Heart right ventricle (tissue), 16 donors: Measurements from ENCODE around the gene LCN15. TPM values are rescaled to one million over a fixed set of nuclear protein-coding genes. Genes with fewer than 3 reads are reported as not detected.
"Not testable (repeated sequence)": the region's sequence is repeated elsewhere in the genome, so short reads cannot be mapped to it uniquely, and the experiment has no call there.

Experiments used
- ATAC-seq, 8 donors: fragments of 200-7000 bp; cut with Tn5 transposase; one replicate each; pipeline ENCODE4 v1.9.1; 2020; ENCODE audit warnings: mild to moderate bottlenecking in 8 of 8, moderate library complexity in 8 of 8, moderate number of reproducible peaks in 1 of 8
- DNase-seq, 2 donors: peaks; one replicate each; pipeline ENCODE4 v3.0.0-alpha.2; 2020
- H3K27ac ChIP-seq, 10 donors: fragments of 200-600 bp; sonication (generic) in 2 of 10; one replicate each; pipeline versions ENCODE4 v1.5.0 to v1.8.0; 2020 to 2022; ENCODE audit warnings: mild to moderate bottlenecking in 3 of 10
- H3K27me3 ChIP-seq, 7 donors: fragments of 200-600 bp; one replicate each; pipeline ENCODE4 v1.8.0; 2021 to 2022; ENCODE audit warnings: mild to moderate bottlenecking in 2 of 7
- H3K36me3 ChIP-seq, 9 donors: fragments of 200-600 bp; sonication (generic) in 1 of 9; one replicate each; pipeline versions ENCODE4 v1.5.0 to v1.8.0; 2020 to 2022; ENCODE audit warnings: mild to moderate bottlenecking in 2 of 9
- H3K4me1 ChIP-seq, 9 donors: fragments of 200-600 bp; sonication (generic) in 1 of 9; one replicate each; pipeline versions ENCODE4 v1.5.0 to v1.8.0; 2020 to 2022; ENCODE audit warnings: mild to moderate bottlenecking in 4 of 9
- H3K4me3 ChIP-seq, 10 donors: fragments of 200-600 bp; sonication (generic) in 2 of 10; one replicate each; pipeline versions ENCODE4 v1.5.0 to v1.8.0; 2020 to 2022; ENCODE audit warnings: mild to moderate bottlenecking in 7 of 10, moderate library complexity in 2 of 10
- H3K9me3 ChIP-seq, 11 donors: fragments of 200-600 bp in 10 of 11; sonication (generic) in 2 of 11; one replicate each; pipeline versions ENCODE4 v1.5.0 to v1.8.0; 2013 to 2022; ENCODE audit warnings: mild to moderate bottlenecking in 2 of 11, control low read depth in 1 of 11, moderate library complexity in 1 of 11
- WGBS, 2 donors: extraction: QIAGEN DNeasy Blood & Tissue Kit; methylation state at CpG; one replicate each; pipeline ENCODE4 v1.1.7; 2013; ENCODE audit warnings: inconsistent platforms in 1 of 2; 5-methylcytosine and 5-hydroxymethylcytosine counted together
- intact Hi-C, 10 donors: fragments of 100-400 bp; cut with DNase I; formaldehyde crosslinking; loops; one replicate each; pipeline versions ENCODE4 v1.11.1 to v1.14.2; 2022
- polyA plus RNA-seq, 2 donors: library from polyadenylated mRNA; stranded (reverse); fragments of 200-250 nt; gene quantifications; one replicate each; pipeline ENCODE4 v1.2.3, GENCODE V29; 2013
- total RNA-seq, 10 donors: library from RNA; stranded (reverse); fragmentation: NEBNext Ultra II Directional in 3 of 10; extraction: Animal tissue kit (Norgen Biotek cat#: 25700) in 3 of 10; gene quantifications; one replicate each; pipeline versions ENCODE4 v1.2.1 to v1.2.4, GENCODE V29; 2021 to 2023
- TF ChIP-seq, protein P1 (sequence below), 9 donors: fragments of 200-600 bp; sonication (generic) in 2 of 9; IDR thresholded peaks; one replicate each; pipeline versions ENCODE4 v1.5.0 to v1.8.0; 2021 to 2022; ENCODE audit warnings: antibody characterized with exemption in 9 of 9, mild to moderate bottlenecking in 5 of 9, moderate library complexity in 1 of 9
- donor health status: Arrhythmogenic right ventricular cardiomyopathy.
- donor health status: ischemic (EF 13 %, LVEDD 7.1; RV severe dilation, severe dysfunction).
- donor health status: healthy with polysubstance abuse.
- donor health status: DM: no; HTN: yes; CAD: no.
- donor health status: DM: no; HTN: no; CAD: no.
- donor health status: ischemic (EF 25% LVEDD 6.9; RV normal size, moderate dysfunction).
- donor health status: ischemic (EF 25% LVEDD 5.7; RV mildly dilated, moderate dysfunction).
- donor health status: healthy.
- donor health status: DM: yes; HTN: yes; CAD: no.
- donor health status: Ischemic cardiomyopathy.
- donor health status: ischemic (EF 35%, LVEDD 5.7; RV mildly dilated, moderate dysfunction).
- donor health status: nonischemic (EF 11% LVEDD 7.7; RV severe dilation, severe dysfunction).
- donor health status: DM: yes; HTN: yes; CAD: no.
- donor health status: PGD.
- donor health status: ischemic (EF 29% LVEDD 5.4; RV normal size, mild dysfunction).
- donor health status: nonischemic (EF 23%, LVEDD 6.1; RV moderate dilation, normal function).

LCN15 gene
- total and polyA plus RNA-seq, 12 donors, result 0.85 to 20.1 (median 1.3) TPM; not detected in 7

- H3K27me3 ChIP-seq, result peaks cover 0 to 24% (median 4%) of the 10 kb centered on the region in 7 donors
- H3K27ac ChIP-seq, intact Hi-C loops, H3K4me3 ChIP-seq, H3K9me3 ChIP-seq, H3K36me3 ChIP-seq: not testable (repeated sequence)
- ATAC-seq, result peak in 3 of 8 donors; percentile 33 to 43 (median 37)
- TF ChIP-seq, protein P1, sequence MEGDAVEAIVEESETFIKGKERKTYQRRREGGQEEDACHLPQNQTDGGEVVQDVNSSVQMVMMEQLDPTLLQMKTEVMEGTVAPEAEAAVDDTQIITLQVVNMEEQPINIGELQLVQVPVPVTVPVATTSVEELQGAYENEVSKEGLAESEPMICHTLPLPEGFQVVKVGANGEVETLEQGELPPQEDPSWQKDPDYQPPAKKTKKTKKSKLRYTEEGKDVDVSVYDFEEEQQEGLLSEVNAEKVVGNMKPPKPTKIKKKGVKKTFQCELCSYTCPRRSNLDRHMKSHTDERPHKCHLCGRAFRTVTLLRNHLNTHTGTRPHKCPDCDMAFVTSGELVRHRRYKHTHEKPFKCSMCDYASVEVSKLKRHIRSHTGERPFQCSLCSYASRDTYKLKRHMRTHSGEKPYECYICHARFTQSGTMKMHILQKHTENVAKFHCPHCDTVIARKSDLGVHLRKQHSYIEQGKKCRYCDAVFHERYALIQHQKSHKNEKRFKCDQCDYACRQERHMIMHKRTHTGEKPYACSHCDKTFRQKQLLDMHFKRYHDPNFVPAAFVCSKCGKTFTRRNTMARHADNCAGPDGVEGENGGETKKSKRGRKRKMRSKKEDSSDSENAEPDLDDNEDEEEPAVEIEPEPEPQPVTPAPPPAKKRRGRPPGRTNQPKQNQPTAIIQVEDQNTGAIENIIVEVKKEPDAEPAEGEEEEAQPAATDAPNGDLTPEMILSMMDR (IDR thresholded peaks at IDR 0.05), result peak in 8 of 9 donors; percentile 22 to 62 (median 52)
- DNase-seq, result peak in 1 of 2 donors; percentile 52
- peaks cover 0 to 29% (median 7%) of the 10 kb centered on the region in 9 donors for H3K4me1 ChIP-seq
- WGBS, 2 donors, result 40 to 43% methylated on average over 22 of the region's 22 CpGs
Measured at GRCh38 chr9:136760834-136761544, 3.3 kb downstream of the LCN15 start.

DNA sequence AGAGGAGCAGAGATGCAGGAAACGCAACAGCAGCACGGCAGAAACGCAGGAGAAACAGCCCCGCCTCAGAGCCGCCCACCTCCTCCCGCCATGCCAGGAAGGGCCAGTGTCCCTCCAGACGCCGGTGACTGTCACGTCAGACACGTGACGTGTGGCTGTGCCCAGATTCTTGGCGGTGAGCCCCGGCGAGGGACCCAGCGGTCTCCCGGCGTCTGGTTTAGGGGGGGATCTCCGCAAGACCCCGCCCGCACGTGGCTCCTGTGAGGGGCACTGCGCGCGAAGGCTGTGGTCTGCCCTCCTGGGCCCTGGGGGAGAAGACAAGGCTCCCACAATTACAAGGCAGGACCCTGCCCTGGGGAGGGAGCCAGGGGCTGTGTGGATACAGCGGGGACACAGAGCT is 3.9 kb downstream of the LCN15 start:
- no peak overlapping the region for H3K27ac ChIP-seq
- ATAC-seq (no peak), DNase-seq (peak in 1 of 2 donors; percentile 29)
- peaks cover 0 to 4% (median 0%) of the 10 kb centered on the region in 11 donors for H3K9me3 ChIP-seq
- WGBS, 2 donors, result 59 to 63% methylated on average over 25 of the region's 25 CpGs
- no peak overlapping the region for H3K4me3 ChIP-seq
- H3K36me3 ChIP-seq, result no peaks in the 10 kb centered on the region
- TF ChIP-seq, protein P1 (IDR thresholded peaks at IDR 0.05), result no peak
- peaks cover 0 to 24% (median 4%) of the 10 kb centered on the region in 7 donors for H3K27me3 ChIP-seq
- H3K4me1 ChIP-seq, result peaks cover 0 to 23% (median 1%) of the 10 kb centered on the region in 9 donors
- intact Hi-C loops, result no loop called here

GRCh38 chr9:136759436-136760325 is 4.6 kb downstream of the LCN15 start:
- H3K36me3 ChIP-seq, result no peaks in the 10 kb centered on the region
- no peak overlapping the region for H3K4me3 ChIP-seq
- intact Hi-C loops, result no loop called here
- peaks cover 0 to 16% (median 0%) of the 10 kb centered on the region in 9 donors for H3K4me1 ChIP-seq
- ATAC-seq, result no peak
- H3K27ac ChIP-seq, result no peak overlapping the region
- peaks cover 0 to 4% (median 0%) of the 10 kb centered on the region in 11 donors for H3K9me3 ChIP-seq
- DNase-seq, result no peak
- TF ChIP-seq, protein P1 (IDR thresholded peaks at IDR 0.05), result no peak
- 88 to 89% methylated on average over 27 of the region's 27 CpGs for WGBS, 2 donors
- peaks cover 0 to 24% (median 4%) of the 10 kb centered on the region in 7 donors for H3K27me3 ChIP-seq

DNA sequence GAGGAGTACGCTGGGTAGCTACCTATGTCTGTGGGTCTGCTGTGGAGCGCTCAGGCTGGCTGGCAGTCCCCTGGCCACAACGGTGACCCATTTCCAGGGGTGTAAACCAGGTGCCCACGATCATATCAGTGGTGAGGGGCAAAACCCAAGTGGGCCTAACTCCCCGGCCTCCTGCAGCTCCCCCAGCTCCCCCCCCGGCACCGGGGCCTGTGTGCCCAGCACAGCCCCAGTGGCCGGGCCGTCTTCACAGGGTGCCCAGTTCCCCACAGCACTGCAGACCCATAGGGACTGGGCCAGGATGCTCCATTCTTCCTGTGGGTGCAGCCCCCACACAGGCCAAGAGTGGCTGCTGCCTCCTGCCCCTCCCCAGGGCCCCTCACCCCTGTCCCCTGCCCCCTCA is 5.3 kb downstream of the LCN15 start:
- Histone ChIP-seq H3K4me1 (peaks cover 0 to 15% (median 0%) of the 10 kb centered on the region in 9 donors), H3K27me3 (peaks cover 0 to 21% (median 4%) of the 10 kb centered on the region in 7 donors), H3K27ac (no peak overlapping the region), H3K4me3 (no peak overlapping the region), H3K36me3 (no peaks in the 10 kb centered on the region), H3K9me3 (peaks cover 0 to 4% (median 0%) of the 10 kb centered on the region in 11 donors)
- TF ChIP-seq, protein P1 (IDR thresholded peaks at IDR 0.05), result no peak
- WGBS, 2 donors, result 82 to 84% methylated on average over 9 of the region's 9 CpGs
- no peak for ATAC-seq
- intact Hi-C loops, result no loop called here
- no peak for DNase-seq
